Activated T-cell treated with anti-CD3 and anti-CD28 coated beads, Interleukin-2, amount 50 U/mL, for 24 hours (primary cell): ENCODE data around the gene TADA3.
A peak's percentile ranks its signal among the peaks of the same experiment; 100 is the strongest.

Experiments
- DNase-seq: peaks from one replicate; pipeline ENCODE4 v3.0.0-alpha.2; 2020
- H3K27ac Mint-ChIP-seq: 2 replicates; pipeline ENCODE4 v1.8.0; 2020; ENCODE audit warnings: mild to moderate bottlenecking, mixed read lengths
- H3K27me3 Mint-ChIP-seq: 2 replicates; pipeline ENCODE4 v1.8.0; 2020; ENCODE audit warnings: mixed read lengths
- H3K36me3 Mint-ChIP-seq: 2 replicates; pipeline ENCODE4 v1.8.0; 2020; ENCODE audit warnings: low read depth, mixed read lengths
- H3K4me1 Mint-ChIP-seq: 2 replicates; pipeline ENCODE4 v1.8.0; 2020; ENCODE audit warnings: low read depth, mixed read lengths
- H3K4me3 Mint-ChIP-seq: 2 replicates; pipeline ENCODE4 v1.8.0; 2020; ENCODE audit warnings: mild to moderate bottlenecking, moderate library complexity, mixed read lengths
- H3K9me3 Mint-ChIP-seq: 2 replicates; pipeline ENCODE4 v1.8.0; 2020; ENCODE audit warnings: mixed read lengths

The TADA3 gene

GRCh38 chr3:9818666-9819335 lies 26.5 kb upstream of the TADA3 start:
- no peak overlapping the region for H3K27ac Mint-ChIP-seq
- H3K27me3 Mint-ChIP-seq: no peaks in the 10 kb centered on the region
- no peaks in the 10 kb centered on the region for H3K4me1 Mint-ChIP-seq
- peaks cover 19% of the 10 kb centered on the region for H3K36me3 Mint-ChIP-seq
- no peaks in the 10 kb centered on the region for H3K9me3 Mint-ChIP-seq
- no peak overlapping the region for H3K4me3 Mint-ChIP-seq
- no peak for DNase-seq

- Mint-ChIP-seq H3K27me3 (no peaks in the 10 kb centered on the region), H3K36me3 (peaks cover 31% of the 10 kb centered on the region), H3K4me1 (no peaks in the 10 kb centered on the region), H3K9me3 (no peaks in the 10 kb centered on the region), H3K4me3 (no peak overlapping the region), H3K27ac (no peak overlapping the region)
- DNase-seq: no peak
Observed at GRCh38 chr3:9817436-9817835, 25.2 kb upstream of the TADA3 start.

- Mint-ChIP-seq H3K27ac (no peak overlapping the region), H3K4me1 (peaks cover 2% of the 10 kb centered on the region), H3K4me3 (no peak overlapping the region), H3K36me3 (peaks cover 37% of the 10 kb centered on the region), H3K9me3 (no peaks in the 10 kb centered on the region), H3K27me3 (no peaks in the 10 kb centered on the region)
- DNase-seq: no peak
Observed at GRCh38 chr3:9815986-9816385, 23.7 kb upstream of the TADA3 start.

GRCh38 chr3:9812870-9813483 lies 20.7 kb upstream of the TADA3 start:
- H3K27ac Mint-ChIP-seq: peak overlapping the region; percentile 26
- no peaks in the 10 kb centered on the region for H3K9me3 Mint-ChIP-seq
- no peak overlapping the region for H3K4me3 Mint-ChIP-seq
- DNase-seq: no peak
- peaks cover 54% of the 10 kb centered on the region for H3K36me3 Mint-ChIP-seq
- H3K4me1 Mint-ChIP-seq: peaks cover 26% of the 10 kb centered on the region
- H3K27me3 Mint-ChIP-seq: no peaks in the 10 kb centered on the region

GRCh38 chr3:9810846-9811245 lies 18.6 kb upstream of the TADA3 start:
- peaks cover 68% of the 10 kb centered on the region for H3K36me3 Mint-ChIP-seq
- H3K4me3 Mint-ChIP-seq: peak overlapping the region; percentile 39
- peaks cover 41% of the 10 kb centered on the region for H3K4me1 Mint-ChIP-seq
- H3K9me3 Mint-ChIP-seq: no peaks in the 10 kb centered on the region
- DNase-seq: no peak
- peak overlapping the region; percentile 75 for H3K27ac Mint-ChIP-seq
- no peaks in the 10 kb centered on the region for H3K27me3 Mint-ChIP-seq

DNA sequence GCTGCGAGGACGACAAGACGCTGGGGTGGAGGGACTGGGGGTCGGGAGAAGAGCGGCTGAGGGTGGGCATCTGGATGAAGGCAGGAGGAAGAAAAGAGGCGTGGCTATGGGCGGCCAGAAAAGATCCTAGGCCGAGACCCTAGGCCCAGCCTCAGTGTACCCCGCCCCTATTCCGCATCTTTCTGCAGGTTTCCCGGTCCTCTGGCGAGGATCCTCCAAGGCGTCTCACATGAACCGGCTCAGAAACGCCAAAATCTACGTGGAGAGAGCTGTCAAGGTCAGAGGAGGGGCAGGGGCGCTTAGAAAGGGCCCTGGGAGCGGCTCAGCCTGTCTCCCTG lies 18.1 kb upstream of the TADA3 start:
- DNase-seq: no peak
- Mint-ChIP-seq H3K9me3 (no peaks in the 10 kb centered on the region), H3K36me3 (peaks cover 72% of the 10 kb centered on the region), H3K27ac (peak overlapping the region; percentile 75), H3K27me3 (no peaks in the 10 kb centered on the region), H3K4me1 (peaks cover 41% of the 10 kb centered on the region), H3K4me3 (peak overlapping the region; percentile 39)

- Mint-ChIP-seq H3K4me1 (peaks cover 41% of the 10 kb centered on the region), H3K9me3 (no peaks in the 10 kb centered on the region), H3K27me3 (no peaks in the 10 kb centered on the region), H3K27ac (peak within 1 kb of the TSS; percentile 94), H3K4me3 (peak within 1 kb of the TSS; percentile 80), H3K36me3 (peaks cover 78% of the 10 kb centered on the region)
- peak; percentile 73 for DNase-seq
Observed at GRCh38 chr3:9809615-9810432, 17.6 kb upstream of the TADA3 start, which contains the start of gene TTLL3. TTLL3 (plus strand) TSS chr3:9810262; CDS start chr3:9810662, 400 bp downstream.

- peak overlapping the region; percentile 94 for H3K27ac Mint-ChIP-seq
- H3K9me3 Mint-ChIP-seq: no peaks in the 10 kb centered on the region
- peaks cover 41% of the 10 kb centered on the region for H3K4me1 Mint-ChIP-seq
- H3K4me3 Mint-ChIP-seq: peak overlapping the region; percentile 80
- no peaks in the 10 kb centered on the region for H3K27me3 Mint-ChIP-seq
- H3K36me3 Mint-ChIP-seq: peaks cover 81% of the 10 kb centered on the region
- DNase-seq: peak; percentile 50
Observed at GRCh38 chr3:9809239-9809614, 17.0 kb upstream of the TADA3 start.

GRCh38 chr3:9808345-9809037 lies 16.2 kb upstream of the TADA3 start:
- Mint-ChIP-seq H3K27me3 (no peaks in the 10 kb centered on the region), H3K9me3 (no peaks in the 10 kb centered on the region), H3K4me1 (peaks cover 43% of the 10 kb centered on the region), H3K36me3 (peaks cover 85% of the 10 kb centered on the region), H3K27ac (peak overlapping the region; percentile 94), H3K4me3 (peak overlapping the region; percentile 80)
- peak; percentile 62 for DNase-seq

DNA sequence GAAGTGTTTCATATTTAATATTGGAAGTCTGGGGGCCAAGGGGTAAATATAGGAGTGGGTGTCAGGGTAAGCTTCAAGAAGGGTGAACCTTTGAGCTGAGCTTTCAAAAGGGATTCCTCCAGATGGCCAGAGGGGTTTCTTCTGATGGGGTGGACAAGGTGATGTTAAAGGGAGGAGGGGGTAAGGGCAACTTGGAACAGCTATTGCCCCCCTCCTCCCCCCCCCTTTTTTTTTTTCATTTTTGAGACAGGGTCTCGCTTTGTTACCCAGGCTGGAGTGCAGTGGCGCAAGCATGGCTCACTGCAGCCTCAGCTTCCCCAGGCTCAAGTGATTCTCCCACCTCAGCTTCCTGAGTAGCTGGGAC lies 15.7 kb upstream of the TADA3 start:
- Mint-ChIP-seq H3K9me3 (no peaks in the 10 kb centered on the region), H3K27me3 (no peaks in the 10 kb centered on the region), H3K36me3 (peaks cover 85% of the 10 kb centered on the region), H3K4me1 (peaks cover 48% of the 10 kb centered on the region), H3K27ac (peak overlapping the region; percentile 94), H3K4me3 (no peak overlapping the region)
- no peak for DNase-seq

- no peaks in the 10 kb centered on the region for H3K27me3 Mint-ChIP-seq
- no peak overlapping the region for H3K4me3 Mint-ChIP-seq
- H3K27ac Mint-ChIP-seq: peak overlapping the region; percentile 94
- peaks cover 90% of the 10 kb centered on the region for H3K36me3 Mint-ChIP-seq
- no peaks in the 10 kb centered on the region for H3K9me3 Mint-ChIP-seq
- DNase-seq: no peak
- H3K4me1 Mint-ChIP-seq: peaks cover 48% of the 10 kb centered on the region
Observed at GRCh38 chr3:9806688-9807589, 14.7 kb upstream of the TADA3 start.

DNA sequence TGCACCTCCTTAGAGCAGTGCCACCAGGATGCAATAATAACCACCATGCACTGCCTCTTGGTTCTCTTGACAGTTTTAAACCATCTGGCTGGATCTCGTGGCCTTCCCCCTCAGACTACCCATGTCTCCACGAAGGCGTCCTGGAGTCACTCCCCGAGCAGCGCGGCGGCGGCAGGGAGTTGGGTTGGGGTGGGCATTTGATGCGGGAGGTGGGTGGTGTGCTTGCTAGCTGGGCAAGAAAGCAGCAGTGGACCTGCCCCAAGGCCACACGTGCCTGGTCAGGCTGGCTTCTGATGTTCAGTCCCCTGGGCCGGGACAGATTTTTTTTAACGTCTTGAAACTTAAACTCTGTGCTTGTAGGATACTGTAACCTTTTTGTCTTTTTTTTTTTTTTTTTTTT lies 13.9 kb upstream of the TADA3 start:
- no peaks in the 10 kb centered on the region for H3K27me3 Mint-ChIP-seq
- peak overlapping the region; percentile 69 for H3K27ac Mint-ChIP-seq
- peaks cover 47% of the 10 kb centered on the region for H3K4me1 Mint-ChIP-seq
- no peak overlapping the region for H3K4me3 Mint-ChIP-seq
- no peaks in the 10 kb centered on the region for H3K9me3 Mint-ChIP-seq
- peaks cover 90% of the 10 kb centered on the region for H3K36me3 Mint-ChIP-seq
- no peak for DNase-seq

GRCh38 chr3:9804996-9805395 lies 12.7 kb upstream of the TADA3 start:
- Mint-ChIP-seq H3K27me3 (no peaks in the 10 kb centered on the region), H3K36me3 (peaks cover 95% of the 10 kb centered on the region), H3K27ac (peak overlapping the region; percentile 69), H3K9me3 (no peaks in the 10 kb centered on the region), H3K4me3 (no peak overlapping the region), H3K4me1 (peaks cover 40% of the 10 kb centered on the region)
- DNase-seq: no peak

GRCh38 chr3:9803494-9803893 lies 11.2 kb upstream of the TADA3 start:
- peak overlapping the region; percentile 51 for H3K27ac Mint-ChIP-seq

More at GRCh38 chr3:9803494-9803893, 11.2 kb upstream of the TADA3 start:
- H3K4me1 Mint-ChIP-seq: peaks cover 27% of the 10 kb centered on the region
- no peak overlapping the region for H3K4me3 Mint-ChIP-seq
- H3K27me3 Mint-ChIP-seq: no peaks in the 10 kb centered on the region
- peaks cover 95% of the 10 kb centered on the region for H3K36me3 Mint-ChIP-seq
- no peaks in the 10 kb centered on the region for H3K9me3 Mint-ChIP-seq
- no peak for DNase-seq
